OCI-LY3 (cell line): ENCODE measurements around the gene EMILIN3.

Source experiments
- H2AFZ ChIP-seq: fragments of 200-600, 300-600 bp; shearing (Covaris generic); 2 replicates; pipeline ENCODE4 v1.6.0; 2014; ENCODE audit warnings: antibody characterized with exemption, low read depth, low read length
- H3K27ac ChIP-seq: fragments of 200-600, 300-600 bp; sonication (generic); 2 replicates; pipeline ENCODE4 v1.5.1; 2014; ENCODE audit warnings: mild to moderate bottlenecking, low read length, moderate library complexity, mixed read lengths
- H3K27me3 ChIP-seq: fragments of 200-600, 300-600 bp; sonication (generic); 2 replicates; pipeline ENCODE4 v1.6.1; 2014; ENCODE audit warnings: low read depth, low read length, mixed read lengths
- H3K36me3 ChIP-seq: fragments of 200-600, 300-600 bp; sonication (generic); replicated peaks from 2 replicates; pipeline ENCODE3; 2014; ENCODE audit warnings: low read depth, low read length, mixed read lengths
- H3K4me1 ChIP-seq: fragments of 300-600, 200-600 bp; sonication (generic); 2 replicates; pipeline ENCODE4 v1.6.1; 2014; ENCODE audit warnings: low read length, mixed read lengths
- H3K4me2 ChIP-seq: fragments of 200-600, 300-600 bp; sonication (generic); 2 replicates; pipeline ENCODE4 v1.6.1; 2014; ENCODE audit warnings: low read length, mixed read lengths
- H3K4me3 ChIP-seq: fragments of 300-600, 200-600 bp; sonication (generic); 2 replicates; pipeline ENCODE4 v1.5.1; 2014; ENCODE audit warnings: antibody characterized with exemption, mild to moderate bottlenecking, low read length, moderate library complexity
- H3K79me2 ChIP-seq: fragments of 300-600, 200-600 bp; shearing (Covaris generic); 2 replicates; pipeline ENCODE4 v1.6.1; 2014; ENCODE audit warnings: mild to moderate bottlenecking, low read length, mixed read lengths
- H3K9ac ChIP-seq: fragments of 300-600, 200-600 bp; shearing (Covaris generic); 2 replicates; pipeline ENCODE4 v1.6.0; 2014; ENCODE audit warnings: mild to moderate bottlenecking, low read length, moderate library complexity
- H3K9me3 ChIP-seq: fragments of 200-600, 300-600 bp; shearing (Covaris generic); 2 replicates; pipeline ENCODE4 v1.6.1; 2014; ENCODE audit warnings: low read length, mixed read lengths; ENCODE audit not compliant: insufficient read depth
- H4K20me1 ChIP-seq: fragments of 200-600, 300-600 bp; sonication (generic); 2 replicates; pipeline ENCODE4 v1.6.1; 2016; ENCODE audit warnings: low read length, mixed read lengths; ENCODE audit not compliant: insufficient read depth
- EZH2phosphoT487 ChIP-seq: fragments of 200-600 bp; shearing (Covaris generic); IDR thresholded peaks from 2 replicates; pipeline ENCODE4 v1.6.1; 2018; ENCODE audit warnings: antibody characterized with exemption, mixed run types, low read depth
- TF ChIP-seq, protein P1 (sequence below): fragments of 200-600, 300-600 bp; sonication (generic); IDR thresholded peaks from 2 replicates; pipeline ENCODE4 v1.5.1; 2014; ENCODE audit warnings: antibody characterized with exemption, low read length, low read depth

The EMILIN3 gene

DNA sequence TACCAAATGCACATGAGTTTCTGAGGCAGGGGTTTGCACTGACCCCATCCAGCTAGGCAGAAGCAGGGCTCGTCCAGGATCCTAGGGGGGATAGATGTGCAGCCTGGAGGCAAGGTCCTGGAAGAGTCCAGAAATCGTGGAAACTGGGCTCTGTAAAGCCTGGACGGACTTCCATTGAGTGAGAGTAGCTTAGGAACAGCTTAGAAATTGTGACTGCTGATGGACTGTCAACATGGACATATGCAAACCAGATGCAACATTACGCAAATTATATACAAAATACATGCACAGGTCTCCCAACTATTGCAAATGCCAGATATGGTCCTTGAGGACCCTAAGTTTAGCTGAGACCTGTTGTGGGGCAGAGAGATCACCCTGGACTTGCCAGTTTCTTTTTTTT lies 4.8 kb upstream of the EMILIN3 start:
- Histone ChIP-seq H3K79me2 (no peaks in the 10 kb centered on the region), H3K4me3 (no peak overlapping the region), H3K36me3 (no peaks in the 10 kb centered on the region), H2AFZ (no peak overlapping the region), H3K4me2 (no peak overlapping the region), H3K4me1 (peaks cover 15% of the 10 kb centered on the region), H3K27ac (no peak overlapping the region), H4K20me1 (no peaks in the 10 kb centered on the region), H3K9me3 (no peaks in the 10 kb centered on the region), H3K9ac (no peak overlapping the region), H3K27me3 (peaks cover 8% of the 10 kb centered on the region; the same call in 1 of the 2 replicates)
- no peak for TF ChIP-seq EZH2phosphoT487
- TF ChIP-seq, protein P1, sequence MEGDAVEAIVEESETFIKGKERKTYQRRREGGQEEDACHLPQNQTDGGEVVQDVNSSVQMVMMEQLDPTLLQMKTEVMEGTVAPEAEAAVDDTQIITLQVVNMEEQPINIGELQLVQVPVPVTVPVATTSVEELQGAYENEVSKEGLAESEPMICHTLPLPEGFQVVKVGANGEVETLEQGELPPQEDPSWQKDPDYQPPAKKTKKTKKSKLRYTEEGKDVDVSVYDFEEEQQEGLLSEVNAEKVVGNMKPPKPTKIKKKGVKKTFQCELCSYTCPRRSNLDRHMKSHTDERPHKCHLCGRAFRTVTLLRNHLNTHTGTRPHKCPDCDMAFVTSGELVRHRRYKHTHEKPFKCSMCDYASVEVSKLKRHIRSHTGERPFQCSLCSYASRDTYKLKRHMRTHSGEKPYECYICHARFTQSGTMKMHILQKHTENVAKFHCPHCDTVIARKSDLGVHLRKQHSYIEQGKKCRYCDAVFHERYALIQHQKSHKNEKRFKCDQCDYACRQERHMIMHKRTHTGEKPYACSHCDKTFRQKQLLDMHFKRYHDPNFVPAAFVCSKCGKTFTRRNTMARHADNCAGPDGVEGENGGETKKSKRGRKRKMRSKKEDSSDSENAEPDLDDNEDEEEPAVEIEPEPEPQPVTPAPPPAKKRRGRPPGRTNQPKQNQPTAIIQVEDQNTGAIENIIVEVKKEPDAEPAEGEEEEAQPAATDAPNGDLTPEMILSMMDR, result no peak

DNA sequence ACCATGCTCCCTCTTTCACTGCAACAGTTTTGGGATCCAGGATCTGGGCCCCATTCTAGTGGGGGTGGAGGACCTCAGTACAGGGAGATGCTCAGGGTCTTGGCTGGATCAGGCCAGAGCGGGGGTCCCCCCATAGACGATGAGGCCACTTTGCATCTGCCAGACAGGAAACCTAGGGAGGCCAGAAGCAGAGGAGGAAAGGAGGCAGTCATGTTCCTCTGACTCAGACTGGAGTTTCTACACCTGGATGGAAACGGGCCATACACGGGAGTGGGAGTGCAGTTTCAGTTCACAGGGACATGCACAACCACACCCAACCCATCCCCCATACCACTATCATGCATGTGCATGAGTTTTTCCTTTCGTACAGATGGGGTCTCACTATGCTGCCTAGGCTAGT lies 3.6 kb upstream of the EMILIN3 start:
- no peak overlapping the region for H3K27ac ChIP-seq
- no peaks in the 10 kb centered on the region for H3K36me3 ChIP-seq
- peaks cover 15% of the 10 kb centered on the region for H3K4me1 ChIP-seq
- H4K20me1 ChIP-seq, result no peaks in the 10 kb centered on the region
- H3K79me2 ChIP-seq, result no peaks in the 10 kb centered on the region
- H3K27me3 ChIP-seq, result peaks cover 8% of the 10 kb centered on the region; the same call in 1 of the 2 replicates
- peak overlapping the region; percentile 26 for H3K4me2 ChIP-seq
- no peaks in the 10 kb centered on the region for H3K9me3 ChIP-seq
- no peak overlapping the region for H3K4me3 ChIP-seq
- H3K9ac ChIP-seq, result no peak overlapping the region
- H2AFZ ChIP-seq, result no peak overlapping the region
- TF ChIP-seq EZH2phosphoT487, result no peak
- TF ChIP-seq, protein P1, result no peak

DNA sequence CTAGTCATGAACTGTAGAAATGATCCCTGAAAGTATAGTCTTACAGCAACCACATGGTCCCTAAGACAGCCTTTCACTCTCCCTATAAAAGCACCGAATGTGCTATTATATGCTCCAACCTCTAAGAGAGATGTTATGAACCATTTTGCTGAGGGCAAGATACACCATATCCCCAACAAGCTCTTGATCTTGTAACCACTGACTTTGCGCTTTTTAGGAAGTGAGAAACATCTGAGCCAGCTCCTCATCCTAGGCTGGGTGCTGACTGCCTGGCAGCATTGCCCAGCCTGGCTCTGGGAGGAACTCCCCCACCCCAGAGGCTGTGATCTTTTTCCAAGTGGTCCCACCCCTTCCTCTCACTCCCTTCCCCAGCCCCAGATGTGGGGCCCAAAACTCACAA lies 3.1 kb upstream of the EMILIN3 start:
- TF ChIP-seq, protein P1, result no peak
- TF ChIP-seq EZH2phosphoT487, result no peak
- no peaks in the 10 kb centered on the region for H3K9me3 ChIP-seq
- peak overlapping the region; percentile 26 for H3K4me2 ChIP-seq
- no peak overlapping the region for H3K27ac ChIP-seq
- no peaks in the 10 kb centered on the region for H3K36me3 ChIP-seq
- no peak overlapping the region for H3K9ac ChIP-seq
- H3K27me3 ChIP-seq, result peaks cover 8% of the 10 kb centered on the region; the same call in 1 of the 2 replicates
- no peak overlapping the region for H2AFZ ChIP-seq
- H3K4me3 ChIP-seq, result no peak overlapping the region
- no peaks in the 10 kb centered on the region for H3K79me2 ChIP-seq
- peaks cover 15% of the 10 kb centered on the region for H3K4me1 ChIP-seq
- H4K20me1 ChIP-seq, result no peaks in the 10 kb centered on the region

DNA sequence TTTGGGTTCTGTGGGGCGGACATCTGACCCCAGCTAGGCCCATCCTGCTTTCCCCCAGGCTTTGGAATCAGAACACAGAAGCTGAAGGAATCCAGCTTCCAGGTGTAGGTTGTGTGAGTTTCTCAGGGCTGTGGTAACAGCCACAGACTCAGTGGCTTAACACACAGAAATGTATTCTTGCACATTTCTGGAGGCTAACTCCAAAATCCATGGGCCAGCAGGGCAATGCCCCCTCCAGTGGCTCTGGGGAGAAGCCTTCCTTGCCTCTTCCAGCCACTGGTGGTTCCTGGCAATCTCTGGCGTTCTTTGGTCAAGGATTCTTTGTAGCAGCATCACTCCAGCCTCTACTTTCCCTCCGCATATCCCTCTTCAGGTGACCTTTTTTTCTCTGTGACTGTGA lies 1.3 kb upstream of the EMILIN3 start:
- H3K4me2 ChIP-seq, result no peak overlapping the region
- TF ChIP-seq, protein P1, result no peak
- no peak for TF ChIP-seq EZH2phosphoT487
- H3K27me3 ChIP-seq, result 0 out of 2 replicates have a peak, but pooled peaks cover 4% of the 10 kb centered on the region
- H3K27ac ChIP-seq, result no peak overlapping the region
- no peaks in the 10 kb centered on the region for H4K20me1 ChIP-seq
- H3K36me3 ChIP-seq, result no peaks in the 10 kb centered on the region
- H2AFZ ChIP-seq, result no peak overlapping the region
- H3K4me1 ChIP-seq, result peaks cover 15% of the 10 kb centered on the region
- no peak overlapping the region for H3K9ac ChIP-seq
- no peaks in the 10 kb centered on the region for H3K79me2 ChIP-seq
- no peaks in the 10 kb centered on the region for H3K9me3 ChIP-seq
- H3K4me3 ChIP-seq, result no peak overlapping the region
